DND-41 (cell line): Measurements from ENCODE around the gene ZSWIM8.

Experiments used
- EZH2 ChIP-seq: IDR thresholded peaks from 3 replicates; pipeline ENCODE4 v1.6.1; 2012; ENCODE audit warnings: borderline replicate concordance, low read depth, mild to moderate bottlenecking, moderate library complexity, low read length, inconsistent platforms; ENCODE audit not compliant: severe bottlenecking
- TF ChIP-seq, protein P1 (sequence below): IDR thresholded peaks from 2 replicates; pipeline ENCODE4 v1.5.1; 2012; ENCODE audit warnings: borderline replicate concordance, low read length, moderate library complexity, mild to moderate bottlenecking; ENCODE audit not compliant: poor library complexity, severe bottlenecking; ENCODE audit errors: extremely low read depth

GRCh38 chr10:73837072-73837471, 51.7 kb downstream of the ZSWIM8 start:
- no peak for TF ChIP-seq EZH2
- TF ChIP-seq, protein P1, sequence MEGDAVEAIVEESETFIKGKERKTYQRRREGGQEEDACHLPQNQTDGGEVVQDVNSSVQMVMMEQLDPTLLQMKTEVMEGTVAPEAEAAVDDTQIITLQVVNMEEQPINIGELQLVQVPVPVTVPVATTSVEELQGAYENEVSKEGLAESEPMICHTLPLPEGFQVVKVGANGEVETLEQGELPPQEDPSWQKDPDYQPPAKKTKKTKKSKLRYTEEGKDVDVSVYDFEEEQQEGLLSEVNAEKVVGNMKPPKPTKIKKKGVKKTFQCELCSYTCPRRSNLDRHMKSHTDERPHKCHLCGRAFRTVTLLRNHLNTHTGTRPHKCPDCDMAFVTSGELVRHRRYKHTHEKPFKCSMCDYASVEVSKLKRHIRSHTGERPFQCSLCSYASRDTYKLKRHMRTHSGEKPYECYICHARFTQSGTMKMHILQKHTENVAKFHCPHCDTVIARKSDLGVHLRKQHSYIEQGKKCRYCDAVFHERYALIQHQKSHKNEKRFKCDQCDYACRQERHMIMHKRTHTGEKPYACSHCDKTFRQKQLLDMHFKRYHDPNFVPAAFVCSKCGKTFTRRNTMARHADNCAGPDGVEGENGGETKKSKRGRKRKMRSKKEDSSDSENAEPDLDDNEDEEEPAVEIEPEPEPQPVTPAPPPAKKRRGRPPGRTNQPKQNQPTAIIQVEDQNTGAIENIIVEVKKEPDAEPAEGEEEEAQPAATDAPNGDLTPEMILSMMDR: no peak
